Measurements from ENCODE around the gene CDC42BPB. TPM values are rescaled to one million over a fixed set of nuclear protein-coding genes. Genes with fewer than 3 reads are reported as not detected.

The CDC42BPB gene
- total RNA-seq, 2 experiments from 2014 or later: 2.5 to 3.2 TPM

- peaks cover 3% of the 10 kb centered on the region for H3K4me1 Mint-ChIP-seq (ENCODE audit: low read depth)
- CTCF ChIA-PET: interaction anchor here (1.0 to 1.3 kb wide), 2 partner anchors 17 kb away, joined by 5 to 6 read pairs; no protein-coding TSS in a partner anchor
- H3K4me3 Mint-ChIP-seq: peak overlapping the region; percentile 21
- no peak for DNase-seq
- intact Hi-C loops (cut with micrococcal nuclease): loop anchor here (1.0 to 10.0 kb wide), 2 partner anchors 17 to 567 kb away; no protein-coding TSS in a partner anchor
- H3K27me3 Mint-ChIP-seq (ENCODE audit: low read depth): peaks cover 2% of the 10 kb centered on the region
- H3K36me3 Mint-ChIP-seq (ENCODE audit: low read depth): no peaks in the 10 kb centered on the region
- no peak overlapping the region for H3K27ac Mint-ChIP-seq
- no peaks in the 10 kb centered on the region for H3K9me3 Mint-ChIP-seq
These were observed 34.5 kb upstream of the CDC42BPB start for GRCh38 chr14:103091883-103092222.

GRCh38 chr14:103091041-103091882 is 33.9 kb upstream of the CDC42BPB start:
- Mint-ChIP-seq H3K4me1 (ENCODE audit: low read depth) (peaks cover 3% of the 10 kb centered on the region), H3K36me3 (ENCODE audit: low read depth) (no peaks in the 10 kb centered on the region), H3K9me3 (no peaks in the 10 kb centered on the region), H3K4me3 (peak overlapping the region; percentile 29), H3K27ac (no peak overlapping the region), H3K27me3 (ENCODE audit: low read depth) (no peaks in the 10 kb centered on the region)
- CTCF ChIA-PET: interaction anchor here (1.2 to 1.3 kb wide), 3 partner anchors 12 to 16 kb away, joined by 3 to 6 read pairs (median 4); no protein-coding TSS in a partner anchor
- DNase-seq: peak; percentile 76
- intact Hi-C loops (cut with micrococcal nuclease): loop anchor here (1.0 to 10.0 kb wide), 2 partner anchors 16 to 566 kb away; no protein-coding TSS in a partner anchor

- H3K27ac Mint-ChIP-seq: no peak overlapping the region
- H3K9me3 Mint-ChIP-seq: no peaks in the 10 kb centered on the region
- H3K4me1 Mint-ChIP-seq (ENCODE audit: low read depth): peaks cover 3% of the 10 kb centered on the region
- no peak for DNase-seq
- peak overlapping the region; percentile 29 for H3K4me3 Mint-ChIP-seq
- CTCF ChIA-PET: interaction anchor here (0.6 to 1.3 kb wide), 4 partner anchors 12 to 23 kb away, joined by 3 to 6 read pairs (median 4); no protein-coding TSS in a partner anchor
- intact Hi-C loops (cut with micrococcal nuclease): loop anchor here (1.0 to 10.0 kb wide), 2 partner anchors 15 to 566 kb away; no protein-coding TSS in a partner anchor
- no peaks in the 10 kb centered on the region for H3K36me3 Mint-ChIP-seq (ENCODE audit: low read depth)
- H3K27me3 Mint-ChIP-seq (ENCODE audit: low read depth): peaks cover 1% of the 10 kb centered on the region
These were observed 33.2 kb upstream of the CDC42BPB start for GRCh38 chr14:103090481-103091020.

GRCh38 chr14:103089386-103090335 is 32.3 kb upstream of the CDC42BPB start:
- Mint-ChIP-seq H3K27me3 (ENCODE audit: low read depth) (peaks cover 4% of the 10 kb centered on the region), H3K27ac (no peak overlapping the region), H3K36me3 (ENCODE audit: low read depth) (no peaks in the 10 kb centered on the region), H3K4me3 (no peak overlapping the region), H3K9me3 (no peaks in the 10 kb centered on the region), H3K4me1 (ENCODE audit: low read depth) (peaks cover 3% of the 10 kb centered on the region)
- CTCF ChIA-PET: interaction anchor here (0.6 to 1.3 kb wide), 2 partner anchors 15 to 24 kb away, joined by 3 read pairs; no protein-coding TSS in a partner anchor
- intact Hi-C loops (cut with micrococcal nuclease): loop anchor here (10.0 kb wide), 1 partner anchor 565 kb away; no protein-coding TSS in a partner anchor
- no peak for DNase-seq

- H3K36me3 Mint-ChIP-seq (ENCODE audit: low read depth): no peaks in the 10 kb centered on the region
- intact Hi-C loops (cut with micrococcal nuclease): no loop called here
- CTCF ChIA-PET: no interaction called here
These were observed 31.6 kb upstream of the CDC42BPB start for GRCh38 chr14:103088921-103089320.

GRCh38 chr14:103087343-103087835 is 30.0 kb upstream of the CDC42BPB start:
- DNase-seq: no peak
- Mint-ChIP-seq H3K9me3 (no peaks in the 10 kb centered on the region), H3K27me3 (ENCODE audit: low read depth) (peaks cover 7% of the 10 kb centered on the region), H3K4me3 (no peak overlapping the region), H3K4me1 (ENCODE audit: low read depth) (peaks cover 3% of the 10 kb centered on the region), H3K27ac (no peak overlapping the region), H3K36me3 (ENCODE audit: low read depth) (no peaks in the 10 kb centered on the region)
- intact Hi-C loops (cut with micrococcal nuclease): no loop called here
- CTCF ChIA-PET: interaction anchor here (0.6 to 4.2 kb wide), 3 partner anchors 18 to 524 kb away, joined by 3 to 15 read pairs (median 3); no protein-coding TSS in a partner anchor

More at GRCh38 chr14:103088921-103089320, 31.6 kb upstream of the CDC42BPB start:
- no peak for DNase-seq
- no peak overlapping the region for H3K27ac Mint-ChIP-seq
- H3K9me3 Mint-ChIP-seq: no peaks in the 10 kb centered on the region
- peaks cover 7% of the 10 kb centered on the region for H3K27me3 Mint-ChIP-seq (ENCODE audit: low read depth)
- H3K4me3 Mint-ChIP-seq: no peak overlapping the region
- peaks cover 3% of the 10 kb centered on the region for H3K4me1 Mint-ChIP-seq (ENCODE audit: low read depth)

GRCh38 chr14:103086771-103087342 is 29.5 kb upstream of the CDC42BPB start:
- no peak overlapping the region for H3K4me3 Mint-ChIP-seq
- intact Hi-C loops (cut with micrococcal nuclease): no loop called here
- H3K36me3 Mint-ChIP-seq (ENCODE audit: low read depth): no peaks in the 10 kb centered on the region
- H3K27ac Mint-ChIP-seq: no peak overlapping the region
- H3K9me3 Mint-ChIP-seq: no peaks in the 10 kb centered on the region
- DNase-seq: no peak
- CTCF ChIA-PET: interaction anchor here (0.6 to 4.2 kb wide), 2 partner anchors 18 to 33 kb away, joined by 3 to 15 read pairs; no protein-coding TSS in a partner anchor
- H3K4me1 Mint-ChIP-seq (ENCODE audit: low read depth): peaks cover 3% of the 10 kb centered on the region
- peaks cover 7% of the 10 kb centered on the region for H3K27me3 Mint-ChIP-seq (ENCODE audit: low read depth)

- Mint-ChIP-seq H3K36me3 (ENCODE audit: low read depth) (no peaks in the 10 kb centered on the region), H3K9me3 (no peaks in the 10 kb centered on the region), H3K27me3 (ENCODE audit: low read depth) (peaks cover 7% of the 10 kb centered on the region), H3K4me1 (ENCODE audit: low read depth) (no peaks in the 10 kb centered on the region), H3K4me3 (no peak overlapping the region), H3K27ac (no peak overlapping the region)
- CTCF ChIA-PET: interaction anchor here (4.2 kb wide), 1 partner anchor 20 kb away, joined by 15 read pairs; no protein-coding TSS in a partner anchor
- no peak for DNase-seq
- intact Hi-C loops (cut with micrococcal nuclease): no loop called here
These were observed 28.1 kb upstream of the CDC42BPB start for GRCh38 chr14:103085106-103086091.

GRCh38 chr14:103084021-103084919 is 26.9 kb upstream of the CDC42BPB start, which contains the start of gene LBHD2:
LBHD2 (plus strand) TSS chr14:103084210; CDS start chr14:103086013, 1,803 bp downstream.
- no peaks in the 10 kb centered on the region for H3K9me3 Mint-ChIP-seq
- H3K4me1 Mint-ChIP-seq (ENCODE audit: low read depth): no peaks in the 10 kb centered on the region
- intact Hi-C loops (cut with micrococcal nuclease): no loop called here
- no peaks in the 10 kb centered on the region for H3K36me3 Mint-ChIP-seq (ENCODE audit: low read depth)
- CTCF ChIA-PET: interaction anchor here (4.2 kb wide), 1 partner anchor 21 kb away, joined by 15 read pairs; no protein-coding TSS in a partner anchor
- H3K27ac Mint-ChIP-seq: no peak within 1 kb of the TSS
- peaks cover 7% of the 10 kb centered on the region for H3K27me3 Mint-ChIP-seq (ENCODE audit: low read depth)
- no peak for DNase-seq
- H3K4me3 Mint-ChIP-seq: no peak within 1 kb of the TSS

GRCh38 chr14:103081951-103082350 is 24.6 kb upstream of the CDC42BPB start:
- Mint-ChIP-seq H3K27ac (no peak overlapping the region), H3K9me3 (no peaks in the 10 kb centered on the region), H3K36me3 (ENCODE audit: low read depth) (no peaks in the 10 kb centered on the region), H3K4me1 (ENCODE audit: low read depth) (no peaks in the 10 kb centered on the region), H3K27me3 (ENCODE audit: low read depth) (peaks cover 7% of the 10 kb centered on the region), H3K4me3 (no peak overlapping the region)
- CTCF ChIA-PET: interaction anchor here (0.5 kb wide), 1 partner anchor 209 kb away, joined by 5 read pairs; no protein-coding TSS in a partner anchor
- intact Hi-C loops (cut with micrococcal nuclease): no loop called here
- DNase-seq: no peak
